Measurements from ENCODE around the gene MVP. TPM values are rescaled to one million over a fixed set of nuclear protein-coding genes. Genes with fewer than 3 reads are reported as not detected.

Gene MVP
- total and polyA plus RNA-seq, 2 donors (not counting 1 experiment from before 2014, with no cell fraction given), result 109 to 121 TPM

DNA sequence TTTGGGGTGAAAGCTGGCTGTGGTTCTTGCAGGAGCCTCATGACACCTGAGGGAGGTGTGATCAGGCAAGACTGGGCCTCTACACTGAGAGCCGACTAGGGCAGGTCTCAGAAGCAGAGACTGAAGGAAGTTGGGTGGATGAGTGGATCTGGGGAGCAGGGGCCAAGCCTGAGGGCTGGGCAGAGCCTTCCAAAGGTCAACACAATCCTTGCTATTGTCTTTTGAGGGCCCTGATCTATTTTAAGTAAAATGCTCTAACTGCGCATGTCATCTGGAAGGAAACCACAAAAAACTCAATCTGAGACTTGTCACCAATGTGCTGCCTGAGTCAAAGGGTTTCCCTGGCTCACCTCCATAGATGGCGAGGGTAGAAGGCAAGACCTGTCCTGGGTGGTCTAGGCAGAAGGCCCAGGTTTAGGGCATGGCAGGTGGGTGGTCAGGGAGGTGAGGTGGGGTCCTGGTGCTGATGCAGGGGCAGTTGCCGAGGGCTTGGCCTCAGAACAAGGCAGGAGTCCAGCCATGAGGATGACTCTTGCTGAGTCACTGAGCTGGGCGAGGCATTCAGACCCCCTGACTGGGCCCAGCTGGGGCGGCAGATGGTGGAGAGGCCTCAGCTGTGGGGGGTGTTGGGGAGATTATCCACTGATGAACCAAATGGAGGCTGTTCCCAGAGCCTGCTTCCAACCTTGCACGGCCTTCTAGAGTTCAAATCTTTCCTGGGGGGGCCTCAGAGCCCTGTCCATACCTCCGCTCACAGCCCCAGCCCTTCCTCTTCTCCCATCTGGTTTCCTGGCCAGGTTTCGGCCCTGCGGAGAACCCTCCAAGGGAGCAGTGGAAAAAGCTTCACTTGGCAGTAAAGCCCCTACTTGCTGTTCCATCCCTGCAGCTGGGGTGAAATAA is 5.1 kb downstream of the MVP start:
- Mint-ChIP-seq H3K27ac (peak overlapping the region; percentile 50), H3K4me3 (no peak overlapping the region), H3K4me1 (peaks cover 31% of the 10 kb centered on the region), H3K9me3 (ENCODE audit: insufficient read depth) (no peaks in the 10 kb centered on the region), H3K27me3 (no peaks in the 10 kb centered on the region)
- 71% methylated on average over 9 of the region's 10 CpGs for WGBS (ENCODE audit: insufficient coverage)
- DNase-seq, result no peak
- Histone ChIP-seq H3K4me1 (ENCODE audit: control insufficient read depth in 2 of 2, insufficient read depth in 2 of 2, low read length in 2 of 2) (peaks cover 23 to 24% of the 10 kb centered on the region in 2 donors), H3K27ac (ENCODE audit: low read length in 2 of 2) (no peak overlapping the region), H3K4me2 (replicated peaks; ENCODE audit: low read depth, low read length, poor library complexity, severe bottlenecking) (no peak overlapping the region), H4K20me1 (ENCODE audit: control insufficient read depth, insufficient read depth, low read length, poor library complexity, severe bottlenecking) (peaks cover 89% of the 10 kb centered on the region), H3K9me3 (ENCODE audit: control extremely low read depth in 1 of 3, control insufficient read depth in 2 of 3, insufficient read depth in 1 of 3, low read length in 2 of 3) (no peaks in the 10 kb centered on the region), H3K4me3 (ENCODE audit: control extremely low read depth in 1 of 5, extremely low read depth in 1 of 5, insufficient read depth in 1 of 5, low read depth in 2 of 5, low read length in 4 of 5) (no peak overlapping the region), H3K27me3 (replicated peaks in 1 of 4; ENCODE audit: control extremely low read depth in 1 of 4, control insufficient read depth in 3 of 4, insufficient read depth in 4 of 4, low read length in 3 of 4) (no peaks in the 10 kb centered on the region), H3K9ac (ENCODE audit: low read length) (no peak overlapping the region), H2AFZ (ENCODE audit: insufficient read depth, low read depth, low read length, poor library complexity, severe bottlenecking) (no peak overlapping the region), H3K36me3 (replicated peaks in 1 of 2; ENCODE audit: control extremely low read depth in 1 of 2, control insufficient read depth in 1 of 2, extremely low read depth in 1 of 2, insufficient read depth in 2 of 2, low read length in 1 of 2) (peaks cover 0 to 8% of the 10 kb centered on the region in 2 experiments), H3K79me2 (ENCODE audit: control insufficient read depth, insufficient read depth, low read length) (peaks cover 99% of the 10 kb centered on the region)
- ChIA-PET CTCF (interaction anchor here (1.1 kb wide), 1 partner anchor 23 kb away, joined by 3 read pairs; no protein-coding TSS in a partner anchor), POLR2A (interaction anchor here (0.7 kb wide), 1 partner anchor 592 kb away, joined by 10 read pairs; no protein-coding TSS in a partner anchor)
- intact Hi-C loops (cut with micrococcal nuclease), result no loop called here
- ATAC-seq (ENCODE audit: low read depth), result no peak
- TF ChIP-seq EZH2 (IDR thresholded peaks at IDR 0.05; ENCODE audit: borderline replicate concordance, insufficient read depth, low read depth, low read length, poor library complexity, severe bottlenecking), result no peak
- TF ChIP-seq, protein P1, sequence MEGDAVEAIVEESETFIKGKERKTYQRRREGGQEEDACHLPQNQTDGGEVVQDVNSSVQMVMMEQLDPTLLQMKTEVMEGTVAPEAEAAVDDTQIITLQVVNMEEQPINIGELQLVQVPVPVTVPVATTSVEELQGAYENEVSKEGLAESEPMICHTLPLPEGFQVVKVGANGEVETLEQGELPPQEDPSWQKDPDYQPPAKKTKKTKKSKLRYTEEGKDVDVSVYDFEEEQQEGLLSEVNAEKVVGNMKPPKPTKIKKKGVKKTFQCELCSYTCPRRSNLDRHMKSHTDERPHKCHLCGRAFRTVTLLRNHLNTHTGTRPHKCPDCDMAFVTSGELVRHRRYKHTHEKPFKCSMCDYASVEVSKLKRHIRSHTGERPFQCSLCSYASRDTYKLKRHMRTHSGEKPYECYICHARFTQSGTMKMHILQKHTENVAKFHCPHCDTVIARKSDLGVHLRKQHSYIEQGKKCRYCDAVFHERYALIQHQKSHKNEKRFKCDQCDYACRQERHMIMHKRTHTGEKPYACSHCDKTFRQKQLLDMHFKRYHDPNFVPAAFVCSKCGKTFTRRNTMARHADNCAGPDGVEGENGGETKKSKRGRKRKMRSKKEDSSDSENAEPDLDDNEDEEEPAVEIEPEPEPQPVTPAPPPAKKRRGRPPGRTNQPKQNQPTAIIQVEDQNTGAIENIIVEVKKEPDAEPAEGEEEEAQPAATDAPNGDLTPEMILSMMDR (IDR thresholded peaks at IDR 0.05), result no peak

DNA sequence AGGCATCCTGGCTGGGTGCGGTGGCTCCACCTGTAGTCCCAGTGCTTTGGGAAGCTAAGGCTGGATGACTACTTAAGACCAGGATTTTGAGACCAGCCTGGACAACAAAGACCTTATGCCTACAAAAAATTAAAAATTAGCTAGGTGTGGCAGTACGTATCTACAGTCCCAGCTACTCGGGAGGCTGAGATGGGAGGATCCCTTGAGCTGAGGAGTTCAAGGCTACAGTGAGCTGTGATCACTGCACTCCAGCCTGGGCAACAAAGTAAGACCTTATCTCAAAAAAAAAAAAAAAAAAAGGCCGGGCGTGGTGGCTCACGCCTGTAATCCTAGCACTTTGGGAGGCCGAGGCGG is 6.1 kb downstream of the MVP start:
- ATAC-seq (ENCODE audit: low read depth) (no peak), DNase-seq (no peak)
- H4K20me1 ChIP-seq (ENCODE audit: control insufficient read depth, insufficient read depth, low read length, poor library complexity, severe bottlenecking), result peaks cover 95% of the 10 kb centered on the region
- Mint-ChIP-seq H3K27ac (no peak overlapping the region), H3K4me3 (no peak overlapping the region), H3K4me1 (peaks cover 22% of the 10 kb centered on the region), H3K27me3 (no peaks in the 10 kb centered on the region), H3K9me3 (ENCODE audit: insufficient read depth) (no peaks in the 10 kb centered on the region)
- ChIA-PET POLR2A (interaction anchor here (0.6 to 0.7 kb wide), 3 partner anchors 8 to 591 kb away, joined by 4 to 10 read pairs (median 10); no protein-coding TSS in a partner anchor), CTCF (interaction anchor here (0.6 to 1.1 kb wide), 2 partner anchors 22 to 178 kb away, joined by 3 to 4 read pairs; no protein-coding TSS in a partner anchor)
- no peak overlapping the region for H3K4me2 ChIP-seq (replicated peaks; ENCODE audit: low read depth, low read length, poor library complexity, severe bottlenecking)
- H2AFZ ChIP-seq (ENCODE audit: insufficient read depth, low read depth, low read length, poor library complexity, severe bottlenecking), result no peak overlapping the region
- H3K4me1 ChIP-seq (ENCODE audit: control insufficient read depth in 2 of 2, insufficient read depth in 2 of 2, low read length in 2 of 2), result peaks cover 17% of the 10 kb centered on the region in 2 donors
- H3K4me3 ChIP-seq (ENCODE audit: control extremely low read depth in 1 of 5, extremely low read depth in 1 of 5, insufficient read depth in 1 of 5, low read depth in 2 of 5, low read length in 4 of 5), result no peak overlapping the region
- H3K27ac ChIP-seq (ENCODE audit: low read length in 2 of 2), result no peak overlapping the region
- 100% methylated on average over 1 of the region's 8 CpGs for WGBS (ENCODE audit: insufficient coverage)
- no peaks in the 10 kb centered on the region for H3K9me3 ChIP-seq (ENCODE audit: control extremely low read depth in 1 of 3, control insufficient read depth in 2 of 3, insufficient read depth in 1 of 3, low read length in 2 of 3)
- H3K79me2 ChIP-seq (ENCODE audit: control insufficient read depth, insufficient read depth, low read length), result peaks cover 95% of the 10 kb centered on the region
- no peak for TF ChIP-seq EZH2 (IDR thresholded peaks at IDR 0.05; ENCODE audit: borderline replicate concordance, insufficient read depth, low read depth, low read length, poor library complexity, severe bottlenecking)
- TF ChIP-seq, protein P1 (IDR thresholded peaks at IDR 0.05), result no peak
- peaks cover 0 to 15% of the 10 kb centered on the region in 2 experiments for H3K36me3 ChIP-seq (replicated peaks in 1 of 2; ENCODE audit: control extremely low read depth in 1 of 2, control insufficient read depth in 1 of 2, extremely low read depth in 1 of 2, insufficient read depth in 2 of 2, low read length in 1 of 2)
- intact Hi-C loops (cut with micrococcal nuclease), result no loop called here
- no peak overlapping the region for H3K9ac ChIP-seq (ENCODE audit: low read length)
- H3K27me3 ChIP-seq (replicated peaks in 1 of 4; ENCODE audit: control extremely low read depth in 1 of 4, control insufficient read depth in 3 of 4, insufficient read depth in 4 of 4, low read length in 3 of 4), result no peaks in the 10 kb centered on the region

Data from B cell (primary cell).